HCT116 (cell line): ENCODE measurements around the gene MYO10. TPM values are rescaled to one million over a fixed set of nuclear protein-coding genes. Genes with fewer than 3 reads are reported as not detected.

Experiments
- ATAC-seq: fragments of 200-7000 bp; cut with Tn5 transposase; 2 replicates; pipeline ENCODE4 v1.9.1; 2020; ENCODE audit warnings: mild to moderate bottlenecking, moderate library complexity
- BruUV-seq: library from RNA; stranded (reverse); fragments of 400-500 nt; replicated peaks from 2 replicates; lab custom pipeline; 2021; lab: Mats Ljungman, UMichigan
- CTCF ChIA-PET: fragments of 300-600 bp; sonication (Branson Sonifier 250); formaldehyde crosslinking; loops from one replicate; lab custom pipeline; 2021; ENCODE audit warnings: antibody characterized with exemption; lab: Charles Lee
- POLR2A ChIA-PET: fragments of 300-600, 350-600 bp; sonication (Branson Sonifier 250); formaldehyde crosslinking; loops from one replicate; lab custom pipeline; 2021; ENCODE audit warnings: antibody characterized with exemption; lab: Charles Lee
- RAD21 ChIA-PET, 2 experiments: fragments of 300-600 bp; sonication (Branson Sonifier 250); formaldehyde crosslinking; loops; one replicate each; lab custom pipeline; 2023; ENCODE audit warnings: low total read pairs in 2 of 2; ENCODE audit not compliant: uncharacterized antibody in 2 of 2, unreplicated experiment in 2 of 2, low non-redundant PET in 1 of 2; lab: Charles Lee
- DNase-seq: peaks from one replicate; pipeline ENCODE4 v3.0.0-alpha.2; 2010; ENCODE audit warnings: low read depth, low spot score
- H2AFZ ChIP-seq: fragments of 200-600 bp; shearing (Covaris generic), sonication (generic); 2 replicates; pipeline ENCODE4 v1.6.1; 2017; ENCODE audit warnings: low read depth, mixed run types, mixed read lengths, antibody characterized with exemption, low read length; ENCODE audit not compliant: poor library complexity, severe bottlenecking
- H3K27ac ChIP-seq: 2 replicates; pipeline ENCODE4 v1.5.1; 2012; ENCODE audit warnings: low read depth, low read length
- H3K27me3 ChIP-seq: fragments of 200-600 bp; sonication (generic); 2 replicates; pipeline ENCODE4 v1.6.1; 2016; ENCODE audit warnings: mixed run types, low read length, mixed read lengths; ENCODE audit not compliant: insufficient read depth
- H3K36me3 ChIP-seq, 2 experiments: fragments of 200-500 bp in 1 of 2; fragments of 200-600 bp in 1 of 2; sonication (Bioruptor generic) in 1 of 2; sonication (generic) in 1 of 2; 2 replicates each; pipeline versions ENCODE4 v1.5.1 to v1.6.1; 2014 to 2016; ENCODE audit warnings: low read length in 2 of 2, inconsistent platforms in 1 of 2, mixed read lengths in 1 of 2, mixed run types in 1 of 2; ENCODE audit not compliant: insufficient read depth in 2 of 2, control insufficient read depth in 1 of 2
- H3K4me1 ChIP-seq, 2 experiments: fragments of 200-600 bp in 1 of 2; sonication (generic) in 1 of 2; 2 replicates each; pipeline versions ENCODE4 v1.5.1 to v1.6.1; 2012 to 2017; ENCODE audit warnings: low read length in 2 of 2, inconsistent platforms in 1 of 2, mild to moderate bottlenecking in 1 of 2, mixed read lengths in 1 of 2, mixed run types in 1 of 2, moderate library complexity in 1 of 2; ENCODE audit not compliant: insufficient read depth in 2 of 2, control insufficient read depth in 1 of 2
- H3K4me2 ChIP-seq: fragments of 200-600 bp; sonication (generic); 2 replicates; pipeline ENCODE4 v1.6.1; 2017; ENCODE audit warnings: mixed run types, low read length, mixed read lengths
- H3K4me3 ChIP-seq, 2 experiments: fragments of 200-600 bp in 1 of 2; sonication (generic) in 1 of 2; replicated peaks in 1 of 2; 2 replicates each; pipeline ENCODE4 v1.5.1; 2011 to 2016; ENCODE audit warnings: low read length in 2 of 2, control low read depth in 1 of 2, low read depth in 1 of 2, mild to moderate bottlenecking in 1 of 2, mixed read lengths in 1 of 2, mixed run types in 1 of 2
- H3K79me2 ChIP-seq: fragments of 200-600 bp; sonication (generic); 2 replicates; pipeline ENCODE4 v1.6.1; 2017; ENCODE audit warnings: mild to moderate bottlenecking, mixed run types, low read length, moderate library complexity, mixed read lengths; ENCODE audit not compliant: insufficient read depth
- H3K9ac ChIP-seq: fragments of 200-600 bp; sonication (generic); 2 replicates; pipeline ENCODE4 v1.6.1; 2016; ENCODE audit warnings: low read length, mixed read lengths
- H3K9me2 ChIP-seq: fragments of 200-600 bp; sonication (generic), shearing (Covaris generic); 2 replicates; pipeline ENCODE4 v1.6.1; 2017; ENCODE audit warnings: mixed run types, mild to moderate bottlenecking, moderate library complexity; ENCODE audit not compliant: insufficient read depth
- H3K9me3 ChIP-seq, 2 experiments: fragments of 200-500 bp in 1 of 2; fragments of 200-600 bp in 1 of 2; sonication (Bioruptor generic) in 1 of 2; sonication (generic) in 1 of 2; 2 replicates each; pipeline ENCODE4 v1.6.1; 2014 to 2017; ENCODE audit warnings: low read length in 2 of 2, mixed read lengths in 2 of 2, inconsistent platforms in 1 of 2, low read depth in 1 of 2, mild to moderate bottlenecking in 1 of 2, mixed run types in 1 of 2, moderate library complexity in 1 of 2; ENCODE audit not compliant: control insufficient read depth in 1 of 2, insufficient read depth in 1 of 2
- H4K20me1 ChIP-seq: fragments of 200-600 bp; sonication (generic), shearing (Covaris generic); 2 replicates; pipeline ENCODE4 v1.6.1; 2017; ENCODE audit warnings: mixed run types, mild to moderate bottlenecking, moderate library complexity; ENCODE audit not compliant: insufficient read depth
- CBX3 ChIP-seq: IDR thresholded peaks from 2 replicates; pipeline ENCODE4 v1.6.1; 2012; ENCODE audit warnings: low read depth
- EGR1 ChIP-seq: IDR thresholded peaks from 2 replicates; pipeline ENCODE4 v1.6.1; 2012; ENCODE audit warnings: low read depth
- ELF1 ChIP-seq: IDR thresholded peaks from 2 replicates; pipeline ENCODE4 v1.6.1; 2012; ENCODE audit warnings: low read depth, borderline replicate concordance
- JUND ChIP-seq: IDR thresholded peaks from 2 replicates; pipeline ENCODE4 v1.6.1; 2012
- POLR2AphosphoS5 ChIP-seq: IDR thresholded peaks from 2 replicates; pipeline ENCODE4 v1.6.1; 2011; ENCODE audit warnings: mild to moderate bottlenecking, low read depth, low read length, moderate library complexity
- SIN3A ChIP-seq: IDR thresholded peaks from 2 replicates; pipeline ENCODE4 v1.6.1; 2012; ENCODE audit warnings: low read depth
- TCF7L2 ChIP-seq: IDR thresholded peaks from 2 replicates; pipeline ENCODE4 v1.7.0; 2011; ENCODE audit warnings: borderline replicate concordance, inconsistent platforms; ENCODE audit not compliant: insufficient read depth, insufficient read length; ENCODE audit errors: extremely low read depth
- ZNF274 ChIP-seq: fragments of 200-500 bp; sonication (Bioruptor generic); IDR thresholded peaks from 2 replicates; pipeline ENCODE4 v1.6.1; 2014; ENCODE audit warnings: mild to moderate bottlenecking, low read depth, low read length, inconsistent platforms
- intact Hi-C: fragments of 100-400 bp; cut with micrococcal nuclease; formaldehyde crosslinking; loops from 2 replicates; pipeline ENCODE4 v1.10.0; 2022
- total RNA-seq: library from RNA; stranded (reverse); gene quantifications from one replicate; pipeline ENCODE4 v1.2.1, GENCODE V29; 2021; ENCODE audit not compliant: unreplicated experiment
- TF ChIP-seq, protein P1 (sequence below): IDR thresholded peaks from 2 replicates; pipeline ENCODE4 v1.6.1; 2012; ENCODE audit warnings: low read depth
- TF ChIP-seq, protein P2 (sequence below): IDR thresholded peaks from 2 replicates; pipeline ENCODE4 v1.6.1; 2011; ENCODE audit warnings: mild to moderate bottlenecking, low read length, moderate library complexity; ENCODE audit not compliant: insufficient replicate concordance; ENCODE audit errors: extremely low read depth
- TF ChIP-seq, protein P3 (sequence below), 3 experiments: fragments of 200-600 bp in 1 of 3; sonication (generic) in 1 of 3; IDR thresholded peaks in 2 of 3; conservative IDR thresholded peaks in 1 of 3; 2 replicates each; pipeline ENCODE4 v1.5.1; 2012 to 2017; ENCODE audit warnings: low read depth in 2 of 3, low read length in 2 of 3, antibody characterized with exemption in 1 of 3, borderline replicate concordance in 1 of 3, control low read depth in 1 of 3, mild to moderate bottlenecking in 1 of 3, mixed read lengths in 1 of 3, mixed run types in 1 of 3, moderate library complexity in 1 of 3; ENCODE audit not compliant: insufficient read depth in 1 of 3
- TF ChIP-seq, protein P4 (sequence below): IDR thresholded peaks from 2 replicates; pipeline ENCODE4 v1.6.1; 2012

The MYO10 gene
- total RNA-seq, 1 experiment from 2014 or later, result 34.9 TPM

DNA sequence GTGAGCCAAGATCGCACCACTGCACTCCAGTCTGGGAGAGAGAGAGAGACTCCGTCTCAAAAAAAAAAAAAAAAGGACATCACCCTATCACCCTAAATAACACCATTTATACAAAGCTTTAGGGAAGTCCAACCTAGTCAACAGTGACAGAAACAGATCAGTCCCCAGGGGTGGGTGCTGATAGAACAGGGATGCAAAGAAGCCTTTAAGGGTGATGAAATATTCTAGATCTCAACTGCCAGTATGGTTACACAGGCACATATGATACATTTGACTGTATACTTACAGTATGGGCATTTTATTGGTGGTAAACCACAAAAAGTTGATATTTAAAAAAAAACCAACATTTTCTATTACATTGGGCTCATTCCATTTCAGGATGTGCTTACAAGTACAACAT is 324.1 kb downstream of the MYO10 start:
- no peaks in the 10 kb centered on the region for H4K20me1 ChIP-seq
- ATAC-seq (no peak), DNase-seq (no peak)
- TF ChIP-seq SIN3A (no peak), JUND (no peak), ZNF274 (no peak), ELF1 (no peak), CBX3 (no peak), POLR2AphosphoS5 (no peak), TCF7L2 (no peak), EGR1 (no peak)
- TF ChIP-seq, protein P1, sequence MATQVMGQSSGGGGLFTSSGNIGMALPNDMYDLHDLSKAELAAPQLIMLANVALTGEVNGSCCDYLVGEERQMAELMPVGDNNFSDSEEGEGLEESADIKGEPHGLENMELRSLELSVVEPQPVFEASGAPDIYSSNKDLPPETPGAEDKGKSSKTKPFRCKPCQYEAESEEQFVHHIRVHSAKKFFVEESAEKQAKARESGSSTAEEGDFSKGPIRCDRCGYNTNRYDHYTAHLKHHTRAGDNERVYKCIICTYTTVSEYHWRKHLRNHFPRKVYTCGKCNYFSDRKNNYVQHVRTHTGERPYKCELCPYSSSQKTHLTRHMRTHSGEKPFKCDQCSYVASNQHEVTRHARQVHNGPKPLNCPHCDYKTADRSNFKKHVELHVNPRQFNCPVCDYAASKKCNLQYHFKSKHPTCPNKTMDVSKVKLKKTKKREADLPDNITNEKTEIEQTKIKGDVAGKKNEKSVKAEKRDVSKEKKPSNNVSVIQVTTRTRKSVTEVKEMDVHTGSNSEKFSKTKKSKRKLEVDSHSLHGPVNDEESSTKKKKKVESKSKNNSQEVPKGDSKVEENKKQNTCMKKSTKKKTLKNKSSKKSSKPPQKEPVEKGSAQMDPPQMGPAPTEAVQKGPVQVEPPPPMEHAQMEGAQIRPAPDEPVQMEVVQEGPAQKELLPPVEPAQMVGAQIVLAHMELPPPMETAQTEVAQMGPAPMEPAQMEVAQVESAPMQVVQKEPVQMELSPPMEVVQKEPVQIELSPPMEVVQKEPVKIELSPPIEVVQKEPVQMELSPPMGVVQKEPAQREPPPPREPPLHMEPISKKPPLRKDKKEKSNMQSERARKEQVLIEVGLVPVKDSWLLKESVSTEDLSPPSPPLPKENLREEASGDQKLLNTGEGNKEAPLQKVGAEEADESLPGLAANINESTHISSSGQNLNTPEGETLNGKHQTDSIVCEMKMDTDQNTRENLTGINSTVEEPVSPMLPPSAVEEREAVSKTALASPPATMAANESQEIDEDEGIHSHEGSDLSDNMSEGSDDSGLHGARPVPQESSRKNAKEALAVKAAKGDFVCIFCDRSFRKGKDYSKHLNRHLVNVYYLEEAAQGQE, result no peak
- TF ChIP-seq, protein P2, sequence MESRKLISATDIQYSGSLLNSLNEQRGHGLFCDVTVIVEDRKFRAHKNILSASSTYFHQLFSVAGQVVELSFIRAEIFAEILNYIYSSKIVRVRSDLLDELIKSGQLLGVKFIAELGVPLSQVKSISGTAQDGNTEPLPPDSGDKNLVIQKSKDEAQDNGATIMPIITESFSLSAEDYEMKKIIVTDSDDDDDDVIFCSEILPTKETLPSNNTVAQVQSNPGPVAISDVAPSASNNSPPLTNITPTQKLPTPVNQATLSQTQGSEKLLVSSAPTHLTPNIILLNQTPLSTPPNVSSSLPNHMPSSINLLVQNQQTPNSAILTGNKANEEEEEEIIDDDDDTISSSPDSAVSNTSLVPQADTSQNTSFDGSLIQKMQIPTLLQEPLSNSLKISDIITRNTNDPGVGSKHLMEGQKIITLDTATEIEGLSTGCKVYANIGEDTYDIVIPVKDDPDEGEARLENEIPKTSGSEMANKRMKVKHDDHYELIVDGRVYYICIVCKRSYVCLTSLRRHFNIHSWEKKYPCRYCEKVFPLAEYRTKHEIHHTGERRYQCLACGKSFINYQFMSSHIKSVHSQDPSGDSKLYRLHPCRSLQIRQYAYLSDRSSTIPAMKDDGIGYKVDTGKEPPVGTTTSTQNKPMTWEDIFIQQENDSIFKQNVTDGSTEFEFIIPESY, result no peak
- TF ChIP-seq, protein P3, sequence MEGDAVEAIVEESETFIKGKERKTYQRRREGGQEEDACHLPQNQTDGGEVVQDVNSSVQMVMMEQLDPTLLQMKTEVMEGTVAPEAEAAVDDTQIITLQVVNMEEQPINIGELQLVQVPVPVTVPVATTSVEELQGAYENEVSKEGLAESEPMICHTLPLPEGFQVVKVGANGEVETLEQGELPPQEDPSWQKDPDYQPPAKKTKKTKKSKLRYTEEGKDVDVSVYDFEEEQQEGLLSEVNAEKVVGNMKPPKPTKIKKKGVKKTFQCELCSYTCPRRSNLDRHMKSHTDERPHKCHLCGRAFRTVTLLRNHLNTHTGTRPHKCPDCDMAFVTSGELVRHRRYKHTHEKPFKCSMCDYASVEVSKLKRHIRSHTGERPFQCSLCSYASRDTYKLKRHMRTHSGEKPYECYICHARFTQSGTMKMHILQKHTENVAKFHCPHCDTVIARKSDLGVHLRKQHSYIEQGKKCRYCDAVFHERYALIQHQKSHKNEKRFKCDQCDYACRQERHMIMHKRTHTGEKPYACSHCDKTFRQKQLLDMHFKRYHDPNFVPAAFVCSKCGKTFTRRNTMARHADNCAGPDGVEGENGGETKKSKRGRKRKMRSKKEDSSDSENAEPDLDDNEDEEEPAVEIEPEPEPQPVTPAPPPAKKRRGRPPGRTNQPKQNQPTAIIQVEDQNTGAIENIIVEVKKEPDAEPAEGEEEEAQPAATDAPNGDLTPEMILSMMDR (IDR thresholded peaks at IDR 0.05 in 2 of 3, conservative IDR thresholded peaks at IDR 0.05 in 1 of 3; ENCODE audit: borderline replicate concordance in 1 of 3, insufficient read depth in 1 of 3, low read depth in 2 of 3, low read length in 2 of 3), result no peak
- TF ChIP-seq, protein P4, sequence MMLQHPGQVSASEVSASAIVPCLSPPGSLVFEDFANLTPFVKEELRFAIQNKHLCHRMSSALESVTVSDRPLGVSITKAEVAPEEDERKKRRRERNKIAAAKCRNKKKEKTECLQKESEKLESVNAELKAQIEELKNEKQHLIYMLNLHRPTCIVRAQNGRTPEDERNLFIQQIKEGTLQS, result no peak
- H3K27ac ChIP-seq, result no peak overlapping the region
- no peaks in the 10 kb centered on the region for H3K79me2 ChIP-seq
- no peaks in the 10 kb centered on the region for H3K36me3 ChIP-seq
- POLR2A ChIA-PET, result no interaction called here
- H3K9me2 ChIP-seq, result no peaks in the 10 kb centered on the region
- H3K9me3 ChIP-seq, result no peaks in the 10 kb centered on the region
- no TSS peak for BruUV-seq
- RAD21 ChIA-PET, result no interaction called here
- no peak overlapping the region for H3K4me3 ChIP-seq
- H3K4me1 ChIP-seq, result peaks cover 3 to 8% of the 10 kb centered on the region in 2 experiments; a peak in 2 of 4 replicates
- H2AFZ ChIP-seq, result no peak overlapping the region
- intact Hi-C loops, result no loop called here
- CTCF ChIA-PET, result no interaction called here
- H3K27me3 ChIP-seq, result no peaks in the 10 kb centered on the region
- no peak overlapping the region for H3K9ac ChIP-seq
- H3K4me2 ChIP-seq, result no peak overlapping the region
